SK-N-SH (cell line): ENCODE results near the gene KRTAP6-3.

ENCODE experiments used
- CHD2 ChIP-seq: fragments of 150-350 bp; IDR thresholded peaks from 2 replicates; pipeline ENCODE4 v1.6.1; 2018; ENCODE audit warnings: low read length; ENCODE audit not compliant: partially characterized antibody
- EZH2phosphoT487 ChIP-seq: fragments of 200-600 bp; sonication (generic); IDR thresholded peaks from 2 replicates; pipeline ENCODE4 v1.6.1; 2017; ENCODE audit warnings: low read depth, mixed run types, mild to moderate bottlenecking, antibody characterized with exemption, moderate library complexity, borderline replicate concordance
- FOSL2 ChIP-seq: IDR thresholded peaks from 2 replicates; pipeline ENCODE4 v1.4.0; 2012; ENCODE audit warnings: low read depth, mild to moderate bottlenecking, moderate library complexity, borderline replicate concordance
- MXI1 ChIP-seq: IDR thresholded peaks from 2 replicates; pipeline ENCODE4 v1.6.1; 2012; ENCODE audit warnings: mild to moderate bottlenecking, low read depth, low read length, improper control_type of control experiment
- NRF1 ChIP-seq: IDR thresholded peaks from 2 replicates; pipeline ENCODE4 v1.6.1; 2012; ENCODE audit warnings: low read depth, mild to moderate bottlenecking, low read length
- SMC3 ChIP-seq: IDR thresholded peaks from 2 replicates; pipeline ENCODE4 v1.6.1; 2012; ENCODE audit warnings: low read depth, low read length, improper control_type of control experiment
- TAF1 ChIP-seq: IDR thresholded peaks from 2 replicates; pipeline ENCODE4 v1.6.1; 2012; ENCODE audit warnings: low read depth, mild to moderate bottlenecking, low read length, moderate library complexity, borderline replicate concordance
- TCF12 ChIP-seq: IDR thresholded peaks from 2 replicates; pipeline ENCODE4 v1.4.0; 2012
- TEAD4 ChIP-seq: IDR thresholded peaks from 2 replicates; pipeline ENCODE4 v1.4.0; 2012; ENCODE audit warnings: mild to moderate bottlenecking, borderline replicate concordance; ENCODE audit not compliant: insufficient read depth
- TF ChIP-seq, protein P1 (sequence below): fragments of 200-600 bp; sonication (generic); IDR thresholded peaks from 2 replicates; pipeline ENCODE4 v1.6.1; 2017; ENCODE audit warnings: antibody characterized with exemption, mild to moderate bottlenecking, moderate library complexity
- TF ChIP-seq, protein P2 (sequence below): IDR thresholded peaks from 2 replicates; pipeline ENCODE4 v1.4.0; 2012; ENCODE audit warnings: low read depth, borderline replicate concordance

DNA sequence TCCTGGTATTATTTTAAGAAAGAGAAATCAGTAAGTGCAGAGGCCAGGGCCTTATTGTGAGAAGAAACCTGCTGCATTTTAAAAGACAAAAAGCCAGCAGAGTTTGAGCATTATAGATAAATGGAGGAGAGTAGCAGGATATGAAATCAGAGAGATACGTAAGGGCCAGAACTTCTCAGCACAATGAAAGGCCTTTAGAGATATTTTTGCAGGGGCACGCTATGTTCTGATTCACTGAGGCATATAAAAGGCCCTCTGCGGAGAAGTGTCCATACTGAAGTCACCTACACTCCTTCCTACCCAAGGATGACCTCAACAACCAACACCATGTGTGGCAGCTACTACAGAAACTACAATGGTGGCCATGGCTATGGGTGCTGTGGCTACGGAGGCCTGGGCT, at the start of gene KRTAP6-3:
- TF ChIP-seq, protein P1, sequence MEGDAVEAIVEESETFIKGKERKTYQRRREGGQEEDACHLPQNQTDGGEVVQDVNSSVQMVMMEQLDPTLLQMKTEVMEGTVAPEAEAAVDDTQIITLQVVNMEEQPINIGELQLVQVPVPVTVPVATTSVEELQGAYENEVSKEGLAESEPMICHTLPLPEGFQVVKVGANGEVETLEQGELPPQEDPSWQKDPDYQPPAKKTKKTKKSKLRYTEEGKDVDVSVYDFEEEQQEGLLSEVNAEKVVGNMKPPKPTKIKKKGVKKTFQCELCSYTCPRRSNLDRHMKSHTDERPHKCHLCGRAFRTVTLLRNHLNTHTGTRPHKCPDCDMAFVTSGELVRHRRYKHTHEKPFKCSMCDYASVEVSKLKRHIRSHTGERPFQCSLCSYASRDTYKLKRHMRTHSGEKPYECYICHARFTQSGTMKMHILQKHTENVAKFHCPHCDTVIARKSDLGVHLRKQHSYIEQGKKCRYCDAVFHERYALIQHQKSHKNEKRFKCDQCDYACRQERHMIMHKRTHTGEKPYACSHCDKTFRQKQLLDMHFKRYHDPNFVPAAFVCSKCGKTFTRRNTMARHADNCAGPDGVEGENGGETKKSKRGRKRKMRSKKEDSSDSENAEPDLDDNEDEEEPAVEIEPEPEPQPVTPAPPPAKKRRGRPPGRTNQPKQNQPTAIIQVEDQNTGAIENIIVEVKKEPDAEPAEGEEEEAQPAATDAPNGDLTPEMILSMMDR = no peak
- TF ChIP-seq EZH2phosphoT487 (no peak), TAF1 (no peak), FOSL2 (no peak), CHD2 (no peak), SMC3 (no peak), TCF12 (no peak), MXI1 (no peak), NRF1 (no peak), TEAD4 (no peak)
- TF ChIP-seq, protein P2, sequence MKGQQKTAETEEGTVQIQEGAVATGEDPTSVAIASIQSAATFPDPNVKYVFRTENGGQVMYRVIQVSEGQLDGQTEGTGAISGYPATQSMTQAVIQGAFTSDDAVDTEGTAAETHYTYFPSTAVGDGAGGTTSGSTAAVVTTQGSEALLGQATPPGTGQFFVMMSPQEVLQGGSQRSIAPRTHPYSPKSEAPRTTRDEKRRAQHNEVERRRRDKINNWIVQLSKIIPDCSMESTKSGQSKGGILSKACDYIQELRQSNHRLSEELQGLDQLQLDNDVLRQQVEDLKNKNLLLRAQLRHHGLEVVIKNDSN = no peak
